Nephron progenitor cell (in vitro differentiated cells): ENCODE results near the gene THOP1.

ENCODE experiments used
- DNase-seq: peaks from one replicate; pipeline ENCODE4 v3.0.0; 2021
- H3K27ac Mint-ChIP-seq: 2 replicates; pipeline ENCODE4 v1.8.0; 2021; ENCODE audit warnings: mild to moderate bottlenecking, moderate library complexity, mixed read lengths
- H3K27me3 Mint-ChIP-seq: 2 replicates; pipeline ENCODE4 v1.8.0; 2021; ENCODE audit warnings: mild to moderate bottlenecking, low read depth, mixed read lengths; ENCODE audit not compliant: poor library complexity
- H3K36me3 Mint-ChIP-seq: 2 replicates; pipeline ENCODE4 v1.8.0; 2021; ENCODE audit warnings: low read depth, mixed read lengths
- H3K4me1 Mint-ChIP-seq: 2 replicates; pipeline ENCODE4 v1.8.0; 2021; ENCODE audit warnings: mixed read lengths
- H3K4me3 Mint-ChIP-seq: 2 replicates; pipeline ENCODE4 v1.8.0; 2021; ENCODE audit warnings: mild to moderate bottlenecking, moderate library complexity, mixed read lengths
- H3K9me3 Mint-ChIP-seq: 2 replicates; pipeline ENCODE4 v1.8.0; 2021; ENCODE audit warnings: mild to moderate bottlenecking, moderate library complexity, mixed read lengths
- CTCF ChIP-seq: fragments of 200-600 bp; sonication (generic); IDR thresholded peaks from 2 replicates; pipeline ENCODE4 v1.5.0; 2021; ENCODE audit warnings: antibody characterized with exemption

The THOP1 gene

DNA sequence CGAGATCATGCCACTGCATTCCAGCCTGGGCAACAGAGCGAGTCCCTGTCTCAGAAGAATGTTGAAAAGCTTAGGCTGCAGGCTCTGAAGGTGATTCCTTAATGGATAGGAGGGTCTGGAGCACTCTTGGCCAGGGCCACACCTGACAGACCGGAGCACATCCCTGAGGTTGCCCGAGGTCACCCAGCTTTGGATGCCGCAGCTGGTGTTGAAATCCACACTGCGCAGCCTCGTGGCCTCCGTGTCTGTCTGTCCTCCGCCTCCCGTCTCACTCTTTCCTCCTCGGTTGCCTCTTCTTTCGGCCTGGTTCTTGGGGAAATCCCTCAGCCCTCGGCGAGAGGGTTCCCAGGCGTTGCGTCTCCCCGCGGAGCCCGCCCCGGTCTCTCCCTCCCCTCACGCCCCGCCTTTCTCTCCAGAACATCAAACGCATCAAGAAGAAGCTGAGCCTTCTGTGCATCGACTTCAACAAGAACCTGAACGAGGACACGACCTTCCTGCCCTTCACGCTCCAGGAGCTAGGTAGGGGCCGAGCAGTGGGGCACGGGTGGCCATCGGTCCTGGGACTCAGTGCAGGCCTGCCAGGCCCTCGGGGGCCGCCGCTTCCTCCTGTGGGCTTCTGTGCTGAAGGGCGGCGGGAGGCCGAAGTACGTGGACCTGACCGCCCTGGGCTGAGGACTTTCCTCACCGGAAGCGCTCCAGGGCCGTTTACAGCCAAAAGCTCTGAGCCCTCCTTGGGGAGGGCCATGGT, 14.1 kb downstream of the THOP1 start:
- Mint-ChIP-seq H3K9me3 (no peaks in the 10 kb centered on the region), H3K4me1 (no peaks in the 10 kb centered on the region), H3K36me3 (peaks cover 42% of the 10 kb centered on the region), H3K27ac (no peak overlapping the region), H3K27me3 (no peaks in the 10 kb centered on the region), H3K4me3 (no peak overlapping the region)
- no peak for TF ChIP-seq CTCF
- no peak for DNase-seq

DNA sequence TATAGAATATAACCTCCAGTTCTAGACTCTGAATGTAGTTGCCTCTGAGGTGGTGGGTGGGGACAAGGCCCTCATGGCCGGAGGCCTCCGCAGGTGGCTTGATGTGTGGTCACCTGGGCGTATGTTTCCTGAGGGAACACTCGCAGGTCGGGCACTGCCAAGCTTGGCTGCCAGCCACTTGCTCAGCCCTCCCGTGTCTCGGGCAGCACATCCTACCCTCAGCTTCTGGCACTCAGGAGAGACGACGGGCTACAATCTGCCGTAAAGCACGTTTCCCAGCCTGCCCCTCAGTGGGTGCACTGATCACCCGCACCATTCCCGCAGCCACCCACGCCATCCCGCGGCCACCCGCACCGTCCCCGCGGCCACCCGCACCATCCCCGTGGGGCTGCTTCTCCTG, 15.2 kb downstream of the THOP1 start:
- no peak for TF ChIP-seq CTCF
- Mint-ChIP-seq H3K27me3 (no peaks in the 10 kb centered on the region), H3K27ac (no peak overlapping the region), H3K4me1 (no peaks in the 10 kb centered on the region), H3K9me3 (no peaks in the 10 kb centered on the region), H3K36me3 (peaks cover 34% of the 10 kb centered on the region), H3K4me3 (no peak overlapping the region)
- no peak for DNase-seq

GRCh38 chr19:2802826-2803225, 17.5 kb downstream of the THOP1 start:
- Mint-ChIP-seq H3K4me1 (no peaks in the 10 kb centered on the region), H3K27me3 (no peaks in the 10 kb centered on the region), H3K27ac (no peak overlapping the region), H3K36me3 (peaks cover 22% of the 10 kb centered on the region), H3K4me3 (no peak overlapping the region), H3K9me3 (no peaks in the 10 kb centered on the region)
- DNase-seq = no peak
- no peak for TF ChIP-seq CTCF

GRCh38 chr19:2803486-2804155, 18.3 kb downstream of the THOP1 start:
- no peak overlapping the region for H3K27ac Mint-ChIP-seq
- no peaks in the 10 kb centered on the region for H3K27me3 Mint-ChIP-seq
- no peak for TF ChIP-seq CTCF
- no peaks in the 10 kb centered on the region for H3K9me3 Mint-ChIP-seq
- H3K4me1 Mint-ChIP-seq = no peaks in the 10 kb centered on the region
- peaks cover 24% of the 10 kb centered on the region for H3K36me3 Mint-ChIP-seq
- no peak for DNase-seq
- H3K4me3 Mint-ChIP-seq = no peak overlapping the region

DNA sequence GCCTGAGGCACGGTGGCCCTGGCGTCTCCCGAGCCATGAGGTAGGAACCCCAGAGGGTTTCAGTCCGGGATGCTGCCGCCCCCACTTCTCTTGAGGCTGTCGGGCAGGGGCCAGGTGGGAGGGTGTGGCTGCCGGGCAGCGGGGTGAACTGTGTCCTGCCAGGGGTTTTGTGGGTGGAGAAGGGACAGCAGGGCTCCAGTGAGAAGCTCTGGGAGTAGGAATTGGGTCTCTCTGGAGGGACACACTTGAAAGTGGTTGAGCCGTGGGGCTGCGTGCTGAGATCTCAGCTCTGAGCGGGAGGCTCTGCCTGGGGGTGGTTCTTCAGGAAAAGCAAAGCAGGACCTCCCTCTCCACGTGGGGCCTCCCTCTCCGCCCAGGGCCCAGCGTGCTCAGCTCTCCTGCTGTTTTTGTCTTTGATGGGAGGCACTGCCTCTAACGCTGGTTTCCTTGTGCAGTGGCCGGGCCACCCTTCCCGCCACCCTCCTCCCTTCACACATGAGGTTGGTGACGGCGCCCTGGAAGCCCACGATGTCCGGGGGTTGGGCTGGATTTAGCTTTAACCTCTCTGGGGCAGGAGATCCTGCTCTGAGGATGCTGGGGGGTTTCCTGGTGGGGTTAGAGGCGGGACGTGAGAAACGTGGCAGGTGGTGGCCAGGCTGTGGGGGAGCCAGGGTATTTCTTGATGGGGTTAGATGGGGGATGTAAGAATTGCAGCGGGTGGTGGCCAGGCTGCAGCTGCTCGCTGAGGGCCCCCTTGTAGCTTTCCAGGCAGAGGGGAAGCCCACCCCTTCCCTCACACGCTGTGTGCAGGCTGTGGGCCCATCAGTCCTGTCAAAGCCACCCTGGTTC, 19.1 kb downstream of the THOP1 start:
- Mint-ChIP-seq H3K36me3 (peaks cover 31% of the 10 kb centered on the region), H3K27me3 (no peaks in the 10 kb centered on the region), H3K27ac (no peak overlapping the region), H3K9me3 (no peaks in the 10 kb centered on the region), H3K4me1 (no peaks in the 10 kb centered on the region), H3K4me3 (no peak overlapping the region)
- no peak for TF ChIP-seq CTCF
- DNase-seq = no peak
